Esophagus (tissue), 2 donors: ENCODE measurements around the gene PDXP. TPM values are rescaled to one million over a fixed set of nuclear protein-coding genes. Genes with fewer than 3 reads are reported as not detected.

Experiments used
- H3K27ac ChIP-seq, 2 donors: one replicate each; pipeline ENCODE4 v1.5.1; 2013; ENCODE audit warnings: low read depth in 2 of 2, mild to moderate bottlenecking in 2 of 2, inconsistent platforms in 1 of 2, low read length in 1 of 2, moderate library complexity in 1 of 2
- H3K27me3 ChIP-seq, 2 donors: one replicate each; pipeline ENCODE4 v1.6.1; 2013; ENCODE audit warnings: low read length in 2 of 2, control low read depth in 1 of 2, mild to moderate bottlenecking in 1 of 2; ENCODE audit not compliant: insufficient read depth in 2 of 2, control insufficient read depth in 1 of 2
- H3K36me3 ChIP-seq, 2 donors: one replicate each; pipeline ENCODE4 v1.6.1; 2013; ENCODE audit warnings: low read length in 1 of 2; ENCODE audit not compliant: control insufficient read depth in 2 of 2, insufficient read depth in 2 of 2
- H3K4me1 ChIP-seq, 2 donors: one replicate each; pipeline ENCODE4 v1.6.1; 2013; ENCODE audit warnings: low read length in 1 of 2; ENCODE audit not compliant: control insufficient read depth in 2 of 2, insufficient read depth in 2 of 2
- H3K4me3 ChIP-seq, 2 donors: one replicate each; pipeline ENCODE4 v1.5.1; 2013; ENCODE audit warnings: low read length in 2 of 2, mild to moderate bottlenecking in 2 of 2, low read depth in 1 of 2, moderate library complexity in 1 of 2
- H3K9me3 ChIP-seq, 2 donors: one replicate each; pipeline ENCODE4 v1.6.1; 2013; ENCODE audit warnings: mild to moderate bottlenecking in 2 of 2, low read depth in 1 of 2, low read length in 1 of 2, moderate library complexity in 1 of 2; ENCODE audit not compliant: control insufficient read depth in 2 of 2, insufficient read depth in 1 of 2
- WGBS, 2 donors: extraction: QIAGEN DNeasy Blood & Tissue Kit; methylation state at CpG; one replicate each; pipeline ENCODE4 v1.1.7; 2013; 5-methylcytosine and 5-hydroxymethylcytosine counted together
- polyA plus RNA-seq, 2 donors: library from polyadenylated mRNA; stranded (reverse); fragments of 200-250 nt; gene quantifications; one replicate each; pipeline ENCODE4 v1.2.3, GENCODE V29; 2013
- donor health status: healthy with polysubstance abuse.
- donor health status: Bipolar disorder and iron deficiency.

PDXP gene
- polyA plus RNA-seq, 2 donors: 1.4 to 2.2 TPM

DNA sequence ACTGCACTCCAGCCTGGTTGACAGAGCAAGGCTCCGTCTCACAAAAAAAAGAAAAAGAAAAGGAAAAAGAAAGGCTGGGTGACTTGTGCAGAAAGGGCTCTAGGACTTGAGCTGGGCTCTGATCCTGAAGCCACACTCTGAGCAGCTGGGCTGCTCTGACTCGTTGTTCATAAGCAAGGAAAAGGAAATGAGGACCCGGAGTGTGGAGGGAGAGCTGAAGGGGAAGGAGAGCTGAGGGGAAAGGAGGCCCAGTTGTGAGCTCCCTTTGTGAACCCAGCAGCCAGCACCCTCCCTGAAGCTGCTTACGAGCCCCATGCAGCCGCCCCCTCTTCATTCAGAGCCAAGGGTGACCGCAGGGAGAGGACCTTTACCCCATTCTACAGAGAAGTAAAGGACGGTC lies 31.4 kb upstream of the PDXP start:
- Histone ChIP-seq H3K27ac (peak overlapping the region; percentile 8 to 22), H3K4me3 (no peak overlapping the region), H3K9me3 (no peaks in the 10 kb centered on the region), H3K27me3 (no peaks in the 10 kb centered on the region), H3K36me3 (peaks cover 6 to 34% of the 10 kb centered on the region in 2 donors), H3K4me1 (peaks cover 0 to 13% of the 10 kb centered on the region in 2 donors)
- WGBS, 2 donors: 50 to 60% methylated on average over 7 of the region's 7 CpGs

DNA sequence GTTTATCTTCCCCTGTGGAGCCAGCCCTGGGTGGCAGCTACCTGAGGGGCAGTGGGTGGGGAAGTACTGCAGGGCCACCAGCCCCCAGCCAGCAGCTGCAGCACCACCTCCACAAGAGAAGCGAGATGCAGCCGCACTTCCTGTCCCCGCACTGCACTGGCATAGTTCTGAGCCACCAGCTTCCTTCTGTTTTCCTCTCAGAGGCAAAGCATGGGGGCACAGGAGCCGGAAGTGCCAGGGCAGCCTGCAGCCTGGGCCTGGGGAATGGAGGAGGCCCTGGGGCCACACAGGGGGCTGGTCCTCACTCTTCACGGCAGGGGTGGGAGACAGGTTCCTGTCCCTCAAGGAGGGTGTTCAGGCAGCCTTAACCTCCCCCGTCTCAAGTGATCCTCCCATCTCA lies 31.0 kb upstream of the PDXP start:
- Histone ChIP-seq H3K4me1 (peaks cover 0 to 14% of the 10 kb centered on the region in 2 donors), H3K36me3 (peaks cover 6 to 34% of the 10 kb centered on the region in 2 donors), H3K27ac (peak overlapping the region; percentile 8 to 22), H3K9me3 (no peaks in the 10 kb centered on the region), H3K4me3 (no peak overlapping the region), H3K27me3 (no peaks in the 10 kb centered on the region)
- 69 to 74% methylated on average over 6 of the region's 6 CpGs for WGBS, 2 donors

DNA sequence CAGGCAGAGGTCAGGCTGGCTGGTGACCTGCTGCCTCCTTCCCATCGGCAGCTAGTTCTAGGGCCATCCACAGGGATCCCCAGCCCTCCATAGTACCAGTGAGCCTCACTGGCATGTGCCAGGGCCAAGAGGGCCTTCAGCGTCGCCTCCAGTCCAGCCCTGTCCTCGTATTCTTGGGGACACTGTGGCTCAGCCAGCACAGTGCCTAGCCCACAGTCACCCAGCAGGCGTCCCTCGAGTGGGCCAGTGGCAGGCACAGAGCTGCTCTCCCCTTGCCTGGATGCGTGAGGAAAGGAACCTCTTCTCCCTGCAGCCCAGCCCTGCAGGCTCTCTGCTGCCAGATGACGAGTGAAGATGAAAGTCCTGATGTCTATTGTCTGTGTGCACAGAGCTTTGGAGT lies 29.7 kb upstream of the PDXP start:
- H3K36me3 ChIP-seq: peaks cover 6 to 27% of the 10 kb centered on the region in 2 donors
- no peaks in the 10 kb centered on the region for H3K27me3 ChIP-seq
- peaks cover 0 to 22% of the 10 kb centered on the region in 2 donors for H3K4me1 ChIP-seq
- no peak overlapping the region for H3K4me3 ChIP-seq
- 92% methylated on average over 8 of the region's 8 CpGs for WGBS, 2 donors
- no peak overlapping the region for H3K27ac ChIP-seq
- no peaks in the 10 kb centered on the region for H3K9me3 ChIP-seq

DNA sequence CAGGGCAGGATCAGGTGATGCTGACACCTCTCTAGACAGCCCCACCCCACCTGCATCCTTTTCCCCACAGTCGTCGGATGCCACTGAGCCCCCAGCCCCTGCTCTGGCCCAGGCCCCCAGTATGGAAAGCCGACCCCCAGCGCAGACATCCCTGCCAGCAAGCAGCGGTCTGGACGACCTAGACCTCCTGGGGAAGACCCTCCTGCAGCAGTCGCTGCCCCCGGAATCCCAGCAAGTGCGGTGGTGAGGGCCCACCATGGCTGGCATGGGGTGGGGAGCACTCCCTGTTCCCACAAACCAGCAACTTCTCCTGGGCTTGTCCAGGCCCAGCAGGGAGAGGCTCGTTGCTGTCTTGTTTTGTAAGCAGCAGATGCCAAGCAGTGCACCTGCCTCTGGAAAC lies 28.6 kb upstream of the PDXP start:
- H3K27ac ChIP-seq: no peak overlapping the region
- no peak overlapping the region for H3K4me3 ChIP-seq
- peaks cover 6 to 22% of the 10 kb centered on the region in 2 donors for H3K36me3 ChIP-seq
- no peaks in the 10 kb centered on the region for H3K9me3 ChIP-seq
- 82 to 86% methylated on average over 10 of the region's 10 CpGs for WGBS, 2 donors
- H3K27me3 ChIP-seq: no peaks in the 10 kb centered on the region
- H3K4me1 ChIP-seq: peaks cover 0 to 22% of the 10 kb centered on the region in 2 donors

DNA sequence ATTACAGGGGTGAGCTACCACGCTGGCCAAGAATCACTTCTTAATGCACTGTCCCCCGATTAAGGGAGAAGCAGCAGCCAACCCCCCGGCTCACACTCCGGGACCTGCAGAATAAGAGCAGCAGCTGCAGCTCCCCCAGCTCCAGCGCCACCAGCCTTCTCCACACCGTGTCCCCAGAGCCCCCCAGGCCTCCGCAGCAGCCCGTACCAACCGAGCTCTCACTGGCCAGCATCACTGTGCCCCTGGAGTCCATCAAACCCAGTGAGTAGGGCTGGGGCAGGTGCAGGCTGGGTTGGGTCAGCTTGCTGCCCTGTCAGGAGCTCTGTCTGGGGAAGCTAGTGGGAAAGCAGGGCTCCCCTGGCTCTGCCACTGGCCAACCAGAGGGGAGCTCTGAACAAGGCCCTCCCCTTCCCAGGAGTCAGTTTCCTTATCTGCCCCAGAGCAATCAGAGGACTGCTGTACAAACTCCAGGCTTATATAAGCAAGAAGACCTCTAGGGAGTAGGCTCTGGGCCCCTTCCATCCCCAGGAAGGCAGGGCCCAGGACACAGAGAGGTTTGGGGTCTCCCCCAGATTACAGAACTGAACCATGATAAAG lies 27.6 kb upstream of the PDXP start:
- H3K27ac ChIP-seq: no peak overlapping the region

DNA sequence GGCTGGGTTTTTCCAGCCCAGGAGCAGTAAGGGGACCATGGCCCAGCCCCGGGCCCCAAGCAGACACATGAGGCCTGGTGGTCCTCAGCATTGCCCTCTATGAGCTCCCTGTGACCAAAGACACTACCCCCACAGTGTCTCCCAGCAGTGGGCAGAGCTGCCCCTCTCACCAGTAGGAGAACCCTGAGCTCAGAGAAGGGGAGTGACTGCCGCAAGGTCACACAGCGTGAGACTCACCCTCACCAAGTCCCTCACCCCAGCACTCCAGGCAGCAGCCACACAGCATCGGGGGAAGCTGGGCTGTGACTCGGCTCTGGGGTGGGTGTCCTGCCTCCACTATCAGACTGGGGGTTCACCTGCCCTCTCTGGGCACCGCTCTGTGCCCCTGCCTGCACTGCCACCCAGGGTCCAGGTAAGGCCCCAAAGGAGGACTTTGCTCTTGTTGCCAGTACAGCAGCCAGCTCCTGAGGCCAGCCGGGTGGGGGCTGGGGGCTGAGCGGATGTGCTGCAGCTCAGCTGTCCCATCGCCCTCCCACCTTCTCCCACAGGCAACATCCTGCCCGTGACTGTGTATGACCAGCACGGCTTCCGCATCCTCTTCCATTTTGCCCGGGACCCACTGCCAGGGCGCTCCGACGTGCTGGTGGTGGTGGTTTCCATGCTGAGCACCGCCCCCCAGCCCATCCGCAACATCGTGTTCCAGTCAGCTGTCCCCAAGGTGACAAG lies 26.9 kb upstream of the PDXP start:
- WGBS, 2 donors: 86 to 87% methylated on average over 19 of the region's 19 CpGs
- no peaks in the 10 kb centered on the region for H3K27me3 ChIP-seq
- H3K27ac ChIP-seq: no peak overlapping the region
- no peak overlapping the region for H3K4me3 ChIP-seq
- no peaks in the 10 kb centered on the region for H3K9me3 ChIP-seq
- H3K4me1 ChIP-seq: peaks cover 0 to 18% of the 10 kb centered on the region in 2 donors
- peaks cover 6 to 21% of the 10 kb centered on the region in 2 donors for H3K36me3 ChIP-seq

More for the DNA sequence above, 27.6 kb upstream of the PDXP start:
- Histone ChIP-seq H3K27me3 (no peaks in the 10 kb centered on the region), H3K36me3 (peaks cover 6 to 21% of the 10 kb centered on the region in 2 donors), H3K9me3 (no peaks in the 10 kb centered on the region), H3K4me3 (no peak overlapping the region), H3K4me1 (peaks cover 0 to 19% of the 10 kb centered on the region in 2 donors)
- 92 to 94% methylated on average over 9 of the region's 9 CpGs for WGBS, 2 donors

DNA sequence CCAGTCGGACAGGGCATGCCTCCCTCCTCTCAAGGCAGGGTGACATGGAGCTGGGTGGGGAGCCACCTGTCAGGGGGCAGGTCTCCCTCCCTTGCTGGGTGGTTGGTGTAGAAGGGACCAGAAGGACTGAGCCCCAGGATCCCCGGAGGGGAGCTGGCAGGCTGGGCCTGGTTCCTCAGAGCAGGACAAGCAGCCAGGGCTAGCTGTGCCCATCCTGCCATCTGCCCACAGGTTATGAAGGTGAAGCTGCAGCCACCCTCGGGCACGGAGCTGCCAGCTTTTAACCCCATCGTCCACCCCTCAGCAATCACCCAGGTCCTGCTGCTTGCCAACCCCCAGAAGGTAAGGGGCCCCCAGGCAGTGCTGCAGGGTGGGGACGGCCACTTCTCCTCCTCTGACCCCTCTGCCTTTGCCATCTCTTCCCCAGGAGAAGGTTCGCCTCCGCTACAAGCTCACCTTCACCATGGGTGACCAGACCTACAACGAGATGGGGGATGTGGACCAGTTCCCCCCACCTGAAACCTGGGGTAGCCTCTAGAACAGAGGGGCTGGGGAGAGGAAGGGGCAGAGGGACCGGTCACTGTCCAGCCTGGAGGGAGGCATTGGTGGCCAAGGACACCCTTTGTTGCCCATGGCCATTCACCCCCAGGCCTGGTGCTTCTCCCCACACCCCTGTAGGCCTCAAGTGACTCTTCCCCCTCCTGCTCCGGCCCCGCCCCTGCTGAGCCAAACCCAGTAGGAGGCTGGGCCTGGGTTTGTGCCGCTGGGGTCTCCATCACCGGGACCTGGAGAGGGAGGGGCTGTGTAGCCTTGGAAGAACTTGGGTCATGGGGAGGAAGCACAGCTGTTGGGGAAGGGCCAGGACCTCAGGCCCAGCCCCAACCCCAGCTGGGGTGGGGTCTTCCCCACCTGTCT lies 26.1 kb upstream of the PDXP start:
- H3K27ac ChIP-seq: peak overlapping the region; percentile 14 to 59
- peaks cover 6 to 21% of the 10 kb centered on the region in 2 donors for H3K36me3 ChIP-seq
- peaks cover 0 to 18% of the 10 kb centered on the region in 2 donors for H3K4me1 ChIP-seq
- 71 to 80% methylated on average over 12 to 14 of the region's 14 CpGs for WGBS, 2 donors
- no peaks in the 10 kb centered on the region for H3K27me3 ChIP-seq
- H3K9me3 ChIP-seq: no peaks in the 10 kb centered on the region
- no peak overlapping the region for H3K4me3 ChIP-seq

DNA sequence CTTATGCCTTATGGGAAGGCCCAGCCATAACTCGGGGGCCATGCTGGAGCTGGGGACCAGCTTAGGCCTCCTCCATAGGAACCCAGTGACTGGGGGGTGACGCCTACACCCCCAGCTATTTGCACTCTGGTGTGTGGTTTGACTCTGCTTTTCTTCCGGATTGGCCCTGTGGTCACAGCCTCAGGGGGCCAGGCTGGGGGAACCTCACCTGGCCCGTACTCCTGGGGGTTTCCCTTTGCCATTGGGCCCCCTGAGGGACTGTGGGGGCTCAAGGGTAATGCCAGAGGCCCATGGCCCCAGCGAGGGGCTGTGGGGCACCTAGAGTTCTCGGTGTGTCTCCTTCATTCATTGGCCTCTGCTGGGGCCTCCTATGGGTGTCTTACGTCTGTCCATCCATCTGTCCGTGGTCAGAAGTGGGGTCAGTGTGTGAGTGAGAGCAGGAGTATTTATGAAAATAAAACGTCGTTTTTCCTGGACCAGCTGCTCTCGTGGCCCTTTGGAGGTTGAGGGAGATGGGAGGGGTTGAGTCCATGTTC lies 25.4 kb upstream of the PDXP start:
- H3K9me3 ChIP-seq: no peaks in the 10 kb centered on the region
- peaks cover 0 to 20% of the 10 kb centered on the region in 2 donors for H3K4me1 ChIP-seq
- peaks cover 6 to 21% of the 10 kb centered on the region in 2 donors for H3K36me3 ChIP-seq
- H3K27me3 ChIP-seq: no peaks in the 10 kb centered on the region
- 45 to 52% methylated on average over 11 of the region's 11 CpGs for WGBS, 2 donors
- peak overlapping the region; percentile 75 to 85 for H3K27ac ChIP-seq
- H3K4me3 ChIP-seq: no peak overlapping the region
